BE2C (cell line): ENCODE measurements around the gene CHRNA7.

Experiments
- DNase-seq: peaks from one replicate; pipeline ENCODE4 v3.0.0-alpha.2; 2020
- H3K27me3 ChIP-seq: fragments of 250-450 bp; sonication (Bioruptor Pico); 2 replicates; pipeline ENCODE4 v1.5.1; 2020; ENCODE audit warnings: mild to moderate bottlenecking
- H3K36me3 ChIP-seq: fragments of 250-450 bp; sonication (Bioruptor Pico); 2 replicates; pipeline ENCODE4 v1.5.1; 2020; ENCODE audit warnings: mild to moderate bottlenecking
- H3K4me1 ChIP-seq: fragments of 250-450 bp; sonication (Bioruptor Pico); 2 replicates; pipeline ENCODE4 v1.5.1; 2020
- H3K4me3 ChIP-seq: 2 replicates; pipeline ENCODE4 v1.5.1; 2011; ENCODE audit warnings: low read depth, low read length
- H3K9me3 ChIP-seq: fragments of 250-450 bp; sonication (Bioruptor Pico); 2 replicates; pipeline ENCODE4 v1.5.1; 2020
- TF ChIP-seq, protein P1 (sequence below): IDR thresholded peaks from 2 replicates; pipeline ENCODE4 v1.5.1; 2012; ENCODE audit warnings: mild to moderate bottlenecking, low read depth, low read length

CHRNA7 gene

DNA sequence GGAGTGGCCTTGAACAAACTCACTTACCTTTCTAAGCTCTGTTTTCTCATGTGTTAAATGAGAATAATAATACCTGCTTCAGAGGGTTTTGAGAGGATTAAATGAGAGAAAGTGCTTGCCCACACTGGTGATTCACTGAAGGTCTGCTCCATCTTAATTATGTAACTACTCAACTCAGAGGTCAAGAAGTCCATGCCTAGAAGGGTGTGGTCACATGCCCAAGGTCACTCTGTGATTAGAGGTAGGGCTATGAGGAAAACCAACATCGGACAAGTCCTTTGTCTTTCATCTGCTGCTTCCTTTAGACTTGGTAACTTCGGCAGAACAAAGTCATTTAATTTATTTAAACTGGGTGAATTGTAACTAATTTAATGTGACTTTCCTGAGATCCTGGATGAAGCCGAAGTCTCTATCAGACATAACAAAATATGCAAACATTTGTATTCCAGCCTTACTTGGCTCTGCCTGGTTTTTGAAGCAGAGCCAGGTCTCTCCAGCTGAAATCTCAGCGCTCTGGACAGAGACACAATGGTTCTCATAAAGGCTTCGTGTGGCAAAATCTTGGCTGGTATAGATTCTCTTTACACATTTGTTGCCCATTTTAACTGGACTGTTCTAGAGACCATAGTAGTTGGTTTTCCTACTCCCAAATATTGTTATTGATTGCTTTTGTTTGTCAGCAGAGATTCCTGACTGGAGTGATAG is 3.0 kb downstream of the CHRNA7 start:
- no peak overlapping the region for H3K4me3 ChIP-seq
- H3K4me1 ChIP-seq, result no peaks in the 10 kb centered on the region
- no peaks in the 10 kb centered on the region for H3K9me3 ChIP-seq
- DNase-seq, result no peak
- TF ChIP-seq, protein P1, sequence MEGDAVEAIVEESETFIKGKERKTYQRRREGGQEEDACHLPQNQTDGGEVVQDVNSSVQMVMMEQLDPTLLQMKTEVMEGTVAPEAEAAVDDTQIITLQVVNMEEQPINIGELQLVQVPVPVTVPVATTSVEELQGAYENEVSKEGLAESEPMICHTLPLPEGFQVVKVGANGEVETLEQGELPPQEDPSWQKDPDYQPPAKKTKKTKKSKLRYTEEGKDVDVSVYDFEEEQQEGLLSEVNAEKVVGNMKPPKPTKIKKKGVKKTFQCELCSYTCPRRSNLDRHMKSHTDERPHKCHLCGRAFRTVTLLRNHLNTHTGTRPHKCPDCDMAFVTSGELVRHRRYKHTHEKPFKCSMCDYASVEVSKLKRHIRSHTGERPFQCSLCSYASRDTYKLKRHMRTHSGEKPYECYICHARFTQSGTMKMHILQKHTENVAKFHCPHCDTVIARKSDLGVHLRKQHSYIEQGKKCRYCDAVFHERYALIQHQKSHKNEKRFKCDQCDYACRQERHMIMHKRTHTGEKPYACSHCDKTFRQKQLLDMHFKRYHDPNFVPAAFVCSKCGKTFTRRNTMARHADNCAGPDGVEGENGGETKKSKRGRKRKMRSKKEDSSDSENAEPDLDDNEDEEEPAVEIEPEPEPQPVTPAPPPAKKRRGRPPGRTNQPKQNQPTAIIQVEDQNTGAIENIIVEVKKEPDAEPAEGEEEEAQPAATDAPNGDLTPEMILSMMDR, result no peak
- H3K36me3 ChIP-seq, result peaks cover 21% of the 10 kb centered on the region
- no peaks in the 10 kb centered on the region for H3K27me3 ChIP-seq

DNA sequence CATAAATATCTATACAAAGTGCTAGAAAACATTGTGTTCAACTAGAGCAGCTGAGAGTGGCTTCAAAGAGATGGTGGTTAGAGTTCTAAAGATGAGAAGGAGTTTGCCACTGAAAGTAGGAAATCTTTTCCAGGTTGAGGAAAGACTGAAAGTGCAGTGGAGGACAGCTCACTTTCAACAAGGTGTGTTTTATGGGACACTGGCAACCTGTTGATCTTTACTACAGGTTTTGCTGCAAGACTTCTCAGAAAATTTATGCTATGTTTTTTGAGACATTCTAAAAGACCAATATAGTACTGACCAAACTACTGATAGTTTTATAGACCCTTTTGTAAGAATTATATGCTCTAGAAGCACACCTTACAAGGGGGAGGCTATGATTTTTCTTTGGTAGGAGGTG is 3.8 kb downstream of the CHRNA7 start:
- TF ChIP-seq, protein P1, result no peak
- no peaks in the 10 kb centered on the region for H3K27me3 ChIP-seq
- no peak overlapping the region for H3K4me3 ChIP-seq
- no peaks in the 10 kb centered on the region for H3K9me3 ChIP-seq
- peaks cover 21% of the 10 kb centered on the region for H3K36me3 ChIP-seq
- DNase-seq, result no peak
- H3K4me1 ChIP-seq, result no peaks in the 10 kb centered on the region

GRCh38 chr15:32035285-32035684 is 5.0 kb downstream of the CHRNA7 start:
- Histone ChIP-seq H3K27me3 (no peaks in the 10 kb centered on the region), H3K4me1 (no peaks in the 10 kb centered on the region), H3K4me3 (no peak overlapping the region), H3K9me3 (no peaks in the 10 kb centered on the region), H3K36me3 (peaks cover 21% of the 10 kb centered on the region)
- no peak for DNase-seq
- TF ChIP-seq, protein P1, result no peak

DNA sequence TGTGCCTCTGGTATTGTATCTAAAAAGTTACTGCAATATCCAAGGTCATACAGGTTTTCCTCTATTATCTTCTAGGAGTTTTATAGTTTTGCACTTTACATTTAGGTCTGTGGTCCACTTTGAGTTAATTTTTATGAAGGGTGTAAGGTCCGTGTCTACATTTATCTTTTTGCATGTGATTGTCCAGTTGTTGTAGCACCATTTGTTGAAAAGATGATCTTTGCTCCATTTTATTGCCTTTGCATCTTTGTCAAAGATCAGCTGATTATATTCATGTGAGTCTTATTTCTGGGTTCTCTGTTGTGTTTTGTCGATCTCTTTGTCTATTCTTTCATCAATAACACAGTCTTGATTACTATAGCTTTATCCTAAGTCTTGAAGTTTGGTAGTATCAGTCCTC is 6.7 kb downstream of the CHRNA7 start:
- no peak overlapping the region for H3K4me3 ChIP-seq
- peaks cover 2% of the 10 kb centered on the region for H3K4me1 ChIP-seq
- no peaks in the 10 kb centered on the region for H3K27me3 ChIP-seq
- H3K36me3 ChIP-seq, result peaks cover 21% of the 10 kb centered on the region
- TF ChIP-seq, protein P1, result no peak
- H3K9me3 ChIP-seq, result no peaks in the 10 kb centered on the region
- DNase-seq, result no peak

DNA sequence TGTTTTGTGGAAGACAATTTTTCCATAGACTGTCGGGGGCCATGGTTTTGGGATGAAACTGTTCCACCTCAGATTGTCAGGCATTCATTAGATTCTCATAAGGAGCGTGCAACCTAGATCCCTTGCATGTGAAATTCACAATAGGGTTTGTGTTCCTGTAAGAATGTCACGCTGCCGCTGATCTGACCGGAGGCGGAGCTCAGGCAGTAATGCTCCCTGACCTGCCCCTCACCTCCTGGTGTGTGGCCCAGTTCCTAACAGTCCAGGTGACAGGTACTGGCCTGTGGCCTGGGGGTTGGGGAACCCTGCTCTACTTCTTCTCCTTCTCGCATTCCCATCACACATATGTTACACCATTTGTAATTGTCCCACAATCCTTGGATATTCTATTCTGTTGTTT is 11.0 kb downstream of the CHRNA7 start:
- Histone ChIP-seq H3K4me3 (no peak overlapping the region), H3K9me3 (no peaks in the 10 kb centered on the region), H3K27me3 (no peaks in the 10 kb centered on the region), H3K36me3 (no peaks in the 10 kb centered on the region), H3K4me1 (peaks cover 12% of the 10 kb centered on the region)
- TF ChIP-seq, protein P1, result no peak
- no peak for DNase-seq

DNA sequence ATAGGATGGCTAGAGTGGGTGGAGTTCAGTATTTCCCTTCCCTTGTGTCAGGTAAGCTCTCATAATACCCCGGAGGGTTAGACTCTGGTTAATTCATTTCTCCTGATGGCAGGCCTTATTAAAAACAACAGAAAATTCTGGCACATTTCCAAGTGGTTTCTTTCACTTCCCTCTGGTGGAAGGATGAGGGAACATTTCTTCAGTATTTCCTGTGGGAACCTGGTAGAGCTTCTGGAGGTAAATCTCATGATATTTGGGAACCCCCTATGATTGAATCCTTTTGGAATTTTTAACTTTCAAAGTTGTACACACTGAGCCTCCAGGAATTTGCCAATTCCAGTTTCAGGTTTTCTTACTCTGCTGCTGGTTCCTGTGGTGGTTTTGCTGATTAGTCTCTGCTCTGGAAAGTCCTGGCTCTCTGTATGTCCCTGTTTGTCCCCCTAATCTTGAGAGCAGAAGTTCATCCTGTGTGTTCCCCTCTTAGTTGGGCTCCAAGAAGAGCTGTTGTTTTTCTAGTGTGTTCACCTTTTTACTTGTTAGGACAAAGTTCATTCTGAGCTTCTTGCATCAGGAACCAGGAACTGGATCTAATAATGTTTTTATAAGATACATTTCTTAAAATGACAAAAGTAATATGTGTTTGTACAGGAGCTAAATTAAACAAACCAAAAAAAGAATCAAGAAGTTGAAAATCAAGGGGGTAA is 12.1 kb downstream of the CHRNA7 start:
- Histone ChIP-seq H3K4me3 (no peak overlapping the region), H3K27me3 (no peaks in the 10 kb centered on the region), H3K4me1 (peaks cover 12% of the 10 kb centered on the region), H3K9me3 (no peaks in the 10 kb centered on the region), H3K36me3 (no peaks in the 10 kb centered on the region)
- no peak for DNase-seq
- TF ChIP-seq, protein P1, result peak; percentile 51
